ENCODE results near the gene TMOD3.

The TMOD3 gene

DNA sequence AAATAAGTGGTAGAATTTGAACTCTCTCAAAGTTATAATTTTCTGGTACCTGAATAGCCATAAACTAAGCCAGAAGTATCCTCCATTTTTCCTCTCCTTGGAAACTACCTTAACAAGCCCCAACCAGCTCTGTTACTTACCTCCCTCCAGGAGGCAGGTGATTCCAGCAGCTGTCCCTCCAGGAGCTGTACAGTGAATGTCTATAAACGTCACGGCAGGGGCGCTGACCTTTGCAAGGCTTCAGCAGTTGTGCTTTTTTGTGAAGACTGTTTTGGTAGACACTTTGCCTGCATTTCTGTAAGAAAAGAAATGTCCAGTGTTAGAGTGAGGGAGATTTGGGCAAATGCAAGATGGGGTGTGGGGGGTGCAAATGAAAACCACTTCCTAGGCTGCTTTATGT, 75.0 kb downstream of the TMOD3 start:
- Mint-ChIP-seq H3K27ac (no peak overlapping the region), H3K4me1 (no peaks in the 10 kb centered on the region), H3K36me3 (peaks cover 100% of the 10 kb centered on the region), H3K4me3 (no peak overlapping the region), H3K9me3 (no peaks in the 10 kb centered on the region)
- ATAC-seq (no peak), DNase-seq (ENCODE audit: low spot score in 2 of 2) (no peak)

DNA sequence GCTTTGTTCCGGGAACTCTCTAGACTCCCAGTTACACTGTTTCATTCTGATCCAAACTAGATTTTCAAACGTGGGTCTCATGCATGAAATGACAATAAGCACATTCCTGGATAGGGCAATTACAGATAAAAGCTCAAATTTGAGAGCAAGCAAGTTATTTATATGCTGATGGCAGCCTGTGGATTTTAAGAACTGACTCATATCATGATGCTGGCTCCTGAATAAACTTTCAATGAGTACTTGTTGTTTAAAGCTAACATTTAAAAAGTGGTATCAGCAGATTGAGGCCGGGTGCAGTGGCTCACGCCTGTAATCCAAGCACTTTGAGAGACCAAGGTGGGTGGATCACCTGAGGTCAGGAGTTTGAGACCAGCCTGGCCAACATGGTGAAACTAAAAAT, 75.5 kb downstream of the TMOD3 start:
- DNase-seq (ENCODE audit: low spot score in 2 of 2), result no peak
- Mint-ChIP-seq H3K4me1 (no peaks in the 10 kb centered on the region), H3K9me3 (no peaks in the 10 kb centered on the region), H3K36me3 (peaks cover 100% of the 10 kb centered on the region), H3K4me3 (no peak overlapping the region), H3K27ac (no peak overlapping the region)
- no peak for ATAC-seq

DNA sequence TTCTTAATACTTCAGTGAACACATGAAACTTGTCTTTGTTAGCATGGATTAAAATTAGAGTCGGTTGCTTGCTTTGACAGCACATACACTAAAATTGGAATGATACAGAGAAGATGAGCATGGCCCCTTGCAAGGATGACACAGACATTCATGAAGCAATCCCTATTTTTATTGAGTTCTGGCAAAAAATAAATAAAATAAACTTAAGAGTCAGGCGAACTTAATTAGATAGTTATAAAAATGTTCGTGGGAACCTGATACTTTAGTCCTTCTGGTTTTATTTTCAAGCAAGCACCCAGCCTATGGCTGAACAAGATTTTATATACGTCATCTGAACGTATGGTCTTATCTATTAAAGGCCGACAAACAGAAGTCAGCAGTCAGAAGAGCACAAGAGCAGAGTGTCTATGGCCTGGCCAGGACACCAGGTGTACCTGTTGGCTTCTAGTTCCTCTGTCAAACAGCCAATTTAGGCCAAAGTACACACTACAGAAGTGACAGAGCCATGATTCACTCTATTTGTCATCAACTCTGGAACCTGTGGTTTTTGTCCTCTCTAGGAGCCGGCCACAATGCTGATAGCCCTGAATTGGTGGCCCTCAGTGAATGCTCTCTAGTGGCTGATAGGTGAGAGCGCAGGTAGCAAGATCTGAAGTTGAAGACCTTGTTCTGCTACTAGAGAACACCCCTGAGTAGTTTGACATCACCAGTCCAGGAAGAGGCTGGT, 77.8 kb downstream of the TMOD3 start:
- Mint-ChIP-seq H3K4me1 (no peaks in the 10 kb centered on the region), H3K27ac (peak overlapping the region; percentile 43), H3K36me3 (peaks cover 100% of the 10 kb centered on the region), H3K9me3 (no peaks in the 10 kb centered on the region), H3K4me3 (no peak overlapping the region)
- peak; percentile 90 for ATAC-seq
- no peak for DNase-seq (ENCODE audit: low spot score in 2 of 2)

DNA sequence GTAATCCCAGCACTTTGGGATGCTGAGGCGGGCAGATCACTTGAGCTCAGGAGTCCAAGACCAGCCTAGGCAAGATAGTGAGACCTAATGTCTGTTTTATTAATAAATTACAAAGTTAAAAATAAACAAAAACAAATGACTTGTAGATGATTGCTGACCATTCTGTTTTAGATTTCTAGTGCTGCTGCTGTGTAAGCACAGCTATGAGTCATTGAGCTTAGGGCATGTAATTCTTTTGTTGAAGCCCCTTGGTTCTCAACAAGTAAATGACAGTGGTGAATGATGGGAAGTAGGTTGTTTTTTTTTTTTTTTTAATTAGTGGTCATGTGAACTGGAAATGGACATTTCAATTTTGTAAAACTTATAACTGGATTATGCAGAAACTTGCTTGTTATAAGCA, 78.9 kb downstream of the TMOD3 start:
- ATAC-seq (no peak), DNase-seq (ENCODE audit: low spot score in 2 of 2) (no peak)
- peaks cover 100% of the 10 kb centered on the region for H3K36me3 Mint-ChIP-seq
- no peaks in the 10 kb centered on the region for H3K9me3 Mint-ChIP-seq
- no peak overlapping the region for H3K27ac Mint-ChIP-seq
- H3K4me3 Mint-ChIP-seq, result no peak overlapping the region
- no peaks in the 10 kb centered on the region for H3K4me1 Mint-ChIP-seq

DNA sequence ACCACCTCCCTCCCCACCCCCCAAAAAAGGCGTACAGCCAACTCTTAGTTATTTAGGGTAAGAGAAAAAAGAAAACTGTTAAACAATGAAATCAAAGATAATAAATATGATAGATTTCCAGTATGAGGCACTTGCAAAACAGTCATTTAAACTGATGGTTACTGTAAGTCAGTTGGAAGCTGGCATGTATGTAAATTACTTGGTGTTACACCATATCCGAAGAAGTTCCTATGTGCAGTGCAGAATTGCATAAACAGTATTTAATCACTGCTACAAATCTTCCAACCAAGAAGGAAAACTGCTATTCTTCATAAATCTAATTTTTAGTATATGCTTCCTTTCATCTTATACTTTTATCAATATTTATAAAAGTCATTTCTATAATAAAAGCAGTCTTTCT, 80.1 kb downstream of the TMOD3 start:
- Mint-ChIP-seq H3K36me3 (peaks cover 100% of the 10 kb centered on the region), H3K4me3 (no peak overlapping the region), H3K9me3 (no peaks in the 10 kb centered on the region), H3K27ac (no peak overlapping the region), H3K4me1 (no peaks in the 10 kb centered on the region)
- ATAC-seq (no peak), DNase-seq (ENCODE audit: low spot score in 2 of 2) (no peak)

DNA sequence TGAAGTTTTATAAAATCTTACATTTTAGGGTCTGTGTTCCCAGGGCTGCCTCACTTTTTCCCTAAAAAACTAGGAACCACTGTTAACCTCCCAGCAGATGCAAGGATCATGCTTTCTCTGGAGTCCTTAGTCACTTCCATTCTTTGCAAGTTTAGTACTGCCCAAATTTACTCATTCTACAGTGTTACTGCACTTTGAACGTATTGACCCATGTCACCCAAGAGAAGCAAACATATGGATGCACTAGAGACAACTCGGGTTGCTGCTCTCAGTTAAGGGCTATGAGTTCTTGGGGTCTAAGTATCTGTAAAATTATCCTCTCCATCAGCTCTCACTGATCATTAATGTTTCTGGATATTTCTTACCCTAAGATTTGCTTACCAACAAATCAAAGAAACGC, 83.1 kb downstream of the TMOD3 start:
- DNase-seq (ENCODE audit: low spot score in 2 of 2), result no peak
- no peak overlapping the region for H3K27ac Mint-ChIP-seq
- no peak for ATAC-seq
- no peaks in the 10 kb centered on the region for H3K9me3 Mint-ChIP-seq
- H3K36me3 Mint-ChIP-seq, result peaks cover 99% of the 10 kb centered on the region
- H3K4me3 Mint-ChIP-seq, result no peak overlapping the region
- no peaks in the 10 kb centered on the region for H3K4me1 Mint-ChIP-seq

DNA sequence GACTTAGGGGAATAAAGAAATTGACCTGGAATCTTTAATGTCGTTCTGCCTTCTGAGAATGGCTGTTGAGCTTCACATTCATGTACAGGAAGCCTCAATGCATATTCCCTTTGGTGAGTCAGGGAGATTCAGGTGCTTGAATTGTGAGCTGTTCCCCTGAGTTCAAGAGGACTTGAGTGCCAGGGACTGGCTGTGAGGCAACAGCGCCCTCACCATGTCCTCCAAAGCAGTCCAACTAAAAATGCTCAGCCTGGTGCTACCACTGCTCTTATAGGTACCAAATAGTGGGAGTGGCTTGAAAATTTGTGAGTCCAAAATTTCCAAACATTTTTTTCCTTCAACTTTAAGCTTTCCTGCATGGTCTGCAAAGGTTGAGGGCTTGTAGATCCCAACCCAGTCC, 88.0 kb downstream of the TMOD3 start:
- H3K4me1 Mint-ChIP-seq, result no peaks in the 10 kb centered on the region
- no peaks in the 10 kb centered on the region for H3K9me3 Mint-ChIP-seq
- no peak overlapping the region for H3K4me3 Mint-ChIP-seq
- ATAC-seq (peak; percentile 52), DNase-seq (ENCODE audit: low spot score in 2 of 2) (no peak)
- peaks cover 93% of the 10 kb centered on the region for H3K36me3 Mint-ChIP-seq
- no peak overlapping the region for H3K27ac Mint-ChIP-seq

DNA sequence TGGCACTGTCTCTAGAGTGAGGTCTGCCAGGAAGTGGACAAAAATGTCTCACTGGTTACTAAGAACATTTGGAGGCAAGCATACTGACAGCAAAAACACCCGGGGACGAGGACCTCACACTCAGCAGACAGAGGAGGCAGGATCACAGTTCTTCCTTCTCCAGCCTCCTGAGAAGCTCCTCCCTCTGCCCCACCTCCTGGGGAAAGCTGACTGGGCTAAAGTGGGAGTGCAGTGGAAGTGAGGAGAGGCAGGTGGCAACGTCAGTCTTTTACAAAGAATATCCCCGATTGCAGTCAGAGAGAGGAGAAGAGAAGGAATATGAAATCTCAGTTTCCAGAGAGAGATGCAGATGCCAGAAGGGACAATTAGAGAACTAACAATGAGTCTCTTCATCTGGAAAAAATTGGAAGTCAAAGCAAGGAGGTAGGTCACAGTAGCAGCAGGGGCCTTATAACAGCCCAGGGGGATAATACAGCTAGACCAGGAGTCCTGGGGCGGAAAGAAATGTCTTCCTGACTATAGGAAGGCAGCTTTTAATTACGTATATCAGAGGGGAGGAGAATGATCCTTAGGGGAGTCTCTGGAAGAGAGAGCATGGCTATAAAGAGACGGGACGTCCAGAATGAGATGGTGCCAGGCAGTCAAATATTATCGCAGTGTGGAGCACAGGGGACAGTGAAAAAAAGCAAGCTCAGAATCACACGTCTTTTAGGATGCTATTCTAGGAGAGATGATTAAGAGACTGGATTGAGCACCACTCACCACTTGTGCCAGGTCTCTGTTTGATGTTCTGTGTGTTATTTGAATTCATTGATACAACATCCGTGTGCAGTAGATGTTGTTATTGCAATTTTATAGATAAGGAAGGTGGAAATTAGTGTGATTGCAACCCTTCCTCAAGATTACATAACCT, 95.0 kb downstream of the TMOD3 start:
- no peak for ATAC-seq
- H3K9me3 Mint-ChIP-seq, result no peaks in the 10 kb centered on the region
- H3K4me3 Mint-ChIP-seq, result no peak overlapping the region
- no peaks in the 10 kb centered on the region for H3K4me1 Mint-ChIP-seq
- no peak for DNase-seq (ENCODE audit: low spot score in 2 of 2)
- H3K27ac Mint-ChIP-seq, result peak overlapping the region; percentile 21
- H3K36me3 Mint-ChIP-seq, result peaks cover 70% of the 10 kb centered on the region

DNA sequence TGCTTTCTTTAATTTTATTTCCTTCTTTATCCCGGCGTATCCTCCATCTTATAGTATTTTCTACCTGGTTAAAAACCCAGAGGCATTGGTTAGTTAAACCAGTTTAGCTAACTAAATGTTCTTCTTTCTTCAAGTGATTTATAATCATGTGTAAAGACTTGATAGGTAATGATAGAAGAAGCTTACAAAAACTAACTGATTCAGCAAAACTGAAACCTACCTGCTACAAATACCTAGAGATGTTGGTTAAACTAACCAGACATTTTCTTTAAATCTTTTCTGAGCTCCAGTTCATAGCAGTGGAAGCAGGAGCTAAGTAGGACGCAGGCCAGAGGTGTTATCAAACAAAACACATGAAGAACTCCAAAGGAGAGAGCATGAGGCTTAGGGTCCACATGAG, 97.4 kb downstream of the TMOD3 start:
- DNase-seq (ENCODE audit: low spot score in 2 of 2) (no peak), ATAC-seq (no peak)
- Mint-ChIP-seq H3K9me3 (no peaks in the 10 kb centered on the region), H3K36me3 (peaks cover 71% of the 10 kb centered on the region), H3K4me3 (no peak overlapping the region), H3K27ac (peak overlapping the region; percentile 67), H3K4me1 (no peaks in the 10 kb centered on the region)

DNA sequence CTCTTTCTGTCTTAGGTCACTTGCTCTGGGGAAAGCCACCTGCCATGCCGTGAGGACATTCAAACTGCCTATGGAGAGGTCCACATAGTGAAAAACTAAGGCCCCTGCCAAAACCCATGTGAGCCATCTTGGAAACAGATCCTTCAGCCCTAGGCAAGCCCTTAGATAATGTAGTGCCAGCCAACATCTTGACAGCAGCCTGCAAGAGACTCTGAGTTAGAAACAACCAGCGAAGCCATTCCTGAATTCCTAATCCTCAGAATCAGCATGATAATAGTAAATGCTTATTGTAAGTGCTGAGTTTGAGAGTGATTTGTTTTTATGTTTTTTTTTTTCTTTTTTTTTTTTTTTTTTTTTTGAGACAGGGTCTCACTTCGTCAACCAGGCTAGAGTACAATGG, 101.6 kb downstream of the TMOD3 start:
- no peaks in the 10 kb centered on the region for H3K9me3 Mint-ChIP-seq
- no peak overlapping the region for H3K4me3 Mint-ChIP-seq
- no peak for ATAC-seq
- H3K4me1 Mint-ChIP-seq, result peaks cover 12% of the 10 kb centered on the region
- H3K36me3 Mint-ChIP-seq, result peaks cover 58% of the 10 kb centered on the region
- H3K27ac Mint-ChIP-seq, result no peak overlapping the region
- no peak for DNase-seq (ENCODE audit: low spot score in 2 of 2)

DNA sequence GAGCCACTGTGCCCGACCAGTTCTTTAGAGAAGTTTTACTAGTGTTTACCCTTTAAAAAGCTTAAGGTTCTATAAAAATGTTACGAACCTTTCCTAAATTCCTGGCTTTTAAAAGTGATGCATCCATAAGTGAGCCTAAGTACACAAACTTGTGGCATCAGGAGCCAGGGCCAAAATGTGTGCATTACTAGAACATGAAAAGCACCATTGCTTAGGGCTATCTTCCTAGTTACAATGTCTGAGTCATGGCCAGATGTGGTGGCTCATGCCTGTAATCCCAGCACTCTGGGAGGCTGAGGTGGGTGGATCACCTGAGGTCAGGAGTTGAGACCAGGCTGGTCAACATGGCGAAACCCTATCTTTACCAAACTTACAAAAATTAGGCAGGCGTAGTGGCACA, 102.2 kb downstream of the TMOD3 start:
- H3K4me3 Mint-ChIP-seq, result no peak overlapping the region
- DNase-seq (ENCODE audit: low spot score in 2 of 2), result no peak

DNA sequence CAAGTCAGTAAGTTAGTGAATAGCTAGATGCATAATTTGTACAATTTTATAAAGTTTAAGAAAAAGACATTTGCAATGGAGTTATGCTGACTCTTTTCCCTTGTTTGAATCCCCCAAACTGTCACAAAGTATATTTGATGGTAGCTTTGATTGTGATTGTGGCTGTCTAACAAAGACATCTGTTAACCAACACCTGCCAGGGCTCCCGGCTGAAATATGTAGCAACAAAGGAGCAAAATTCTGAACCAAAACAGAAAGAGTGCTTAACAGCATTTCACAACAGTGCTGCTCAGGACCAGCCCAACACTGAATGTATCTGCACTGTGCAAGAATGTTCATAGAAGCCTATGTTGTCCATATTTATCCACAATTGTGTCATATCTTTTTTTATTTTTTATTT, 102.7 kb downstream of the TMOD3 start:
- peaks cover 65% of the 10 kb centered on the region for H3K36me3 Mint-ChIP-seq
- no peak overlapping the region for H3K4me3 Mint-ChIP-seq
- no peaks in the 10 kb centered on the region for H3K9me3 Mint-ChIP-seq
- no peak overlapping the region for H3K27ac Mint-ChIP-seq
- peaks cover 12% of the 10 kb centered on the region for H3K4me1 Mint-ChIP-seq
- no peak for ATAC-seq
- no peak for DNase-seq (ENCODE audit: low spot score in 2 of 2)

More for the DNA sequence above, 102.2 kb downstream of the TMOD3 start:
- Mint-ChIP-seq H3K36me3 (peaks cover 60% of the 10 kb centered on the region), H3K9me3 (no peaks in the 10 kb centered on the region), H3K27ac (no peak overlapping the region), H3K4me1 (peaks cover 12% of the 10 kb centered on the region)
- no peak for ATAC-seq

DNA sequence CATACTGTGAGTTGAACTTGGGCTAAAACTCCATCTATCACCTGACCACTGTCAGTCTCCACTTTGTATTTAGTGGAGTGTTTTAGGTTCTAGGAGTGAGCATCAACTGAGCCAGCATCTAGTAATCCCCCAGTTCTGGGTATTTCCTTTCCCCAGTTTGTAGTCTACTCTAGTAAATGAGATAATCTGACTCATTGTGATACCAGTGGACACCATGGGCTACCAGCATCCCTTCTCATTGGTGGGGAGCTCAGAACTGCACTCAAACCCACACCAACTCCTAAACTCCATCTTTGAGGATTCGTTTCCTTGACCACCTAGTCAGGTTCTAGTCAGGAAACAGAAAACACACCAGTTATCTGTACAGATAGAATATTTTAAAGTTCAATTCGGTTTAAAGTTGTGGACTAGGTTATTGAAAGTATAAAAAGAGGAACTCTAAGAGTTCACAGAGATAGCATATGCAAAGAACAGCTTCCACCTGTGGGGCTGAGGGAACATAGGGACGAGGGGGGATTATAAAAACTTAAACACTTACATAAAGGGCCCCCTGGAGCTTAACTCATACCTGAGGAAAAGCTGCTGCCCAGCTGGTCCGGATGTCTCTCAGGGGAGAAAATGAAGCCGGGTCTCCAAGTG, 106.1 kb downstream of the TMOD3 start:
- DNase-seq (ENCODE audit: low spot score in 2 of 2), result no peak
- Mint-ChIP-seq H3K9me3 (no peaks in the 10 kb centered on the region), H3K27ac (peak overlapping the region; percentile 89), H3K4me3 (no peak overlapping the region), H3K4me1 (peaks cover 12% of the 10 kb centered on the region), H3K36me3 (peaks cover 78% of the 10 kb centered on the region)
- ATAC-seq, result peak; percentile 90

DNA sequence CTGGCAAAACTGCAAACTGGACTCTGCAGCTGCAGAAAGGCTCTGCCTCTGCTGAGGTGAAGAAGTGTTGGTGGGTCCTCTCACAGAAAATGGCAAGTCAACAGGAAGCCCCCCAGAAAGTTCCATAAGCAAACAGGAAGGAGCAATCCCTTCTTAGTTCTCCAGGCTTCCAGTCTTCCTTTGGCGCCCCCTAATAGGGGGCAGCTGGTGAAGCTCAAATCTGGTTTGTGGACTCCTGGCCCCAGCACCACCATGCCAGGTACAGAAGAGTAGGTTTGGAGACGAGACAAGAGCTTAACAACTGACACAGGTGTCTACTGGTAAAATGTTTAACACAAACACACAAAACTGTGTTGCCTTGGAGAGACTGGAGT, 106.6 kb downstream of the TMOD3 start:
- no peak for ATAC-seq
- H3K9me3 Mint-ChIP-seq, result no peaks in the 10 kb centered on the region

DNA sequence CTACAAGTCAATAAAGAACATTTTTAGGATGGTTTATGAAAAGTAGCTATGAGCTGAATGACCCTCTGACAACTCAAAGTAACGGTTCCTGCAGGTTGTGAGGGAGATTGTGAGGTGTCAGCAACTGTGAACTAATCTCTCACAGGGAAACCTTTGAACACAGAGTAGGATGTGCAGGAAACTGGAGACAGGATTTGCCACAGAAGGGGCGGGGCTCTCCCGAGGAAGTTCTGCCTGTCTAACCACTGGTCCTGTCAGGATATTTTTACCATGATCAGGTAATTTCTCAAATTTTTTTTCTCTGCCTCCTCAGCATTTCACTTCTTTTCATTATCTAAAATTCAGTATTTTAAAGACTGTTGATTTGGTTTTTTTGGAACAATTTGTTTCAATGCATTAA, 108.8 kb downstream of the TMOD3 start:
- Mint-ChIP-seq H3K9me3 (no peaks in the 10 kb centered on the region), H3K4me1 (peaks cover 18% of the 10 kb centered on the region), H3K4me3 (no peak overlapping the region), H3K36me3 (peaks cover 89% of the 10 kb centered on the region), H3K27ac (no peak overlapping the region)
- no peak for ATAC-seq
- no peak for DNase-seq (ENCODE audit: low spot score in 2 of 2)

More for the DNA sequence above, 106.6 kb downstream of the TMOD3 start:
- peak overlapping the region; percentile 89 for H3K27ac Mint-ChIP-seq
- H3K36me3 Mint-ChIP-seq, result peaks cover 79% of the 10 kb centered on the region
- H3K4me3 Mint-ChIP-seq, result no peak overlapping the region
- DNase-seq (ENCODE audit: low spot score in 2 of 2), result no peak
- peaks cover 12% of the 10 kb centered on the region for H3K4me1 Mint-ChIP-seq
